Lower leg skin (tissue), 3 donors: ENCODE data around the gene DNASE1L1.

Experiments used
- CTCF ChIP-seq, 3 donors: fragments of 450-650 bp; IDR thresholded peaks; one replicate each; pipeline ENCODE4 v1.5.1; 2016; ENCODE audit warnings: antibody characterized with exemption in 3 of 3, mild to moderate bottlenecking in 3 of 3, moderate library complexity in 2 of 3
- POLR2A ChIP-seq, 2 donors: fragments of 450-650 bp; IDR thresholded peaks; one replicate each; pipeline ENCODE4 v1.6.1; 2016 to 2017; ENCODE audit warnings: antibody characterized with exemption in 2 of 2, mild to moderate bottlenecking in 1 of 2, moderate library complexity in 1 of 2

- TF ChIP-seq CTCF (IDR thresholded peaks at IDR 0.05) (no peak), POLR2A (IDR thresholded peaks at IDR 0.05) (no peak)
Measured at GRCh38 chrX:154426916-154427770, 18.1 kb upstream of the DNASE1L1 start.
